ENCODE measurements around the gene BOLA1.
A peak's percentile ranks its signal among the peaks of the same experiment; 100 is the strongest.

- TF ChIP-seq POLR2AphosphoS5 (IDR thresholded peaks at IDR 0.05; ENCODE audit: insufficient read depth, low read depth, low read length), result peak; percentile 66
- peak; percentile 64 to 65 for TF ChIP-seq CTCF (IDR thresholded peaks at IDR 0.05; ENCODE audit: extremely low read depth in 1 of 2, insufficient read depth in 1 of 2, low read depth in 1 of 2, low read length in 2 of 2)
- peak; percentile 89 for TF ChIP-seq POLR2A (IDR thresholded peaks at IDR 0.05; ENCODE audit: low read depth, low read length)
- no peak for TF ChIP-seq EZH2 (IDR thresholded peaks at IDR 0.05; ENCODE audit: borderline replicate concordance, low read depth, low read length, severe bottlenecking)
- no peak for TF ChIP-seq JUN (IDR thresholded peaks at IDR 0.05; ENCODE audit: borderline replicate concordance, insufficient read depth, insufficient read length, low read depth)
- TF ChIP-seq MAX (IDR thresholded peaks at IDR 0.05; ENCODE audit: insufficient read depth, insufficient read length), result no peak
- TF ChIP-seq GATA2 (IDR thresholded peaks at IDR 0.05; ENCODE audit: insufficient read depth, insufficient read length, low read depth, low read length), result no peak
Measured at GRCh38 chr1:149888247-149888998, 10.9 kb upstream of the BOLA1 start.

Data from endothelial cell of umbilical vein (primary cell).